ENCODE results near the gene CRADD.
"Not testable (repeated sequence)": the region's sequence is repeated elsewhere in the genome, so short reads cannot be mapped to it uniquely, and the experiment has no call there.

The CRADD gene

DNA sequence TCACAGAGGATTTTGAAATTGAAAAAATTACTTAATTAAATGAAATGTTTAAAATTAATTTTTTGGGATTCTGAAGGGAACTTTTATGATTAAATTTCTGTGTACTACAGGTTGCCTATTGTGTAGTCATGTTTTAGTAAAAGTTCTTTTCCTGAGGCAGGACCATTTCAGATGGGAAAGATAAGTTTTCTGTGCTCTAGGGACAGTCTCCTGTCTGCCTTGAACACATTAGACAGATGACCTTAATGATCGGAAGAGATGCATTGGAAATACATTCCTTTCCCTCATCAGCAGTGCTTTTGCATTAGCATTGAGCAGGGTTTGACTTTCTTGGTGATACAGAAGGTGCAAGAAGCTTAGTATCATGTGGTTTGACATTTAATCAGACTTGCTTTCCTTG is 28.1 kb downstream of the CRADD start:
- no peak for DNase-seq (ENCODE audit: low read depth)
- no peak for TF ChIP-seq CTCF (conservative IDR thresholded peaks at IDR 0.05; ENCODE audit: low read depth, low read length)
- H3K4me3 ChIP-seq (ENCODE audit: low read length): no peak overlapping the region

DNA sequence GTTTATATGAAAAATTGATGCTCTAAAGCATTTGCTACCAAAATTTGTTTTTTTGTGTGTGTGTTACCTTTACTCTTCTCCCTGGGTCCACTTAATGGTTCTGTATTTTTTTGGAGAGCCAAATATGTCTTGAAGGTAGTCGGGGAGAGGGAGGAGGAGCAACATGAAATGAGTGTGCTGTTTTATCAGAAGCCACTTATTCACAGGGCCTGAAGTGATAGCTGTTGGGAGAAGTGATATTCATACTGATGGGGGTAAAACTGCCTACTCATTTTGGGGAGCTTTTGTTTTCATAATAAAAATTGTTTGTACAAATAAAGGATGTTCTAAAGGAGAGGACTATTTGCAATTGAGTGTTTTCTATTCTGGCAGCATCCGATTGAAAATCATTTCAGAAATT is 29.2 kb downstream of the CRADD start:
- TF ChIP-seq CTCF (conservative IDR thresholded peaks at IDR 0.05; ENCODE audit: low read depth, low read length): no peak
- no peak for DNase-seq (ENCODE audit: low read depth)
- no peak overlapping the region for H3K4me3 ChIP-seq (ENCODE audit: low read length)

DNA sequence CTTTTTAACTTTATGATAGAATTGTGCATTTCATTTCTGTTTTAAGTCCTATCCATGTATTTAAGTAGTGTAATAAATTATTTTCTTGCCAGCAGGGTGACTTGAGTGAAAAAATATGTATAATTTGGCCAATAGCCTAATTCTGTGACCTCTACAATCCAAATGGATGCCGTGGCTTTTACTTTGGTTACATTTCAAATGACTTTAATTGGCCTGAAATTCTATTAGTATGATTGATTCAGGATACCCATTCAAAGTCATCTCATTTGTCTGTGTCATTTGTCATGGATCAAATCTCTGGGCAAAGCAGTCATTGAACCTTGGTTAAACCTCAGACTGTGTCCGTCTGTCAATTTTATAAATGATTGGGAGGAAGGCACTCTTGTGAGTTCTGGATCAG is 29.6 kb downstream of the CRADD start:
- DNase-seq (ENCODE audit: low read depth): no peak
- TF ChIP-seq CTCF (conservative IDR thresholded peaks at IDR 0.05; ENCODE audit: low read depth, low read length): no peak
- H3K4me3 ChIP-seq (ENCODE audit: low read length): no peak overlapping the region

- no peak for DNase-seq (ENCODE audit: low read depth)
- no peak for TF ChIP-seq CTCF (conservative IDR thresholded peaks at IDR 0.05; ENCODE audit: low read depth, low read length)
- no peak overlapping the region for H3K4me3 ChIP-seq (ENCODE audit: low read length)
Measured at GRCh38 chr12:93707836-93708235, 30.7 kb downstream of the CRADD start.

- no peak for TF ChIP-seq CTCF (conservative IDR thresholded peaks at IDR 0.05; ENCODE audit: low read depth, low read length)
- H3K4me3 ChIP-seq (ENCODE audit: low read length): no peak overlapping the region
- no peak for DNase-seq (ENCODE audit: low read depth)
Measured at GRCh38 chr12:93708952-93709351, 31.8 kb downstream of the CRADD start.

GRCh38 chr12:93709386-93709785 is 32.2 kb downstream of the CRADD start:
- DNase-seq (ENCODE audit: low read depth): no peak
- TF ChIP-seq CTCF (conservative IDR thresholded peaks at IDR 0.05; ENCODE audit: low read depth, low read length): no peak
- H3K4me3 ChIP-seq (ENCODE audit: low read length): no peak overlapping the region

- no peak overlapping the region for H3K4me3 ChIP-seq (ENCODE audit: low read length)
- no peak for DNase-seq (ENCODE audit: low read depth)
- no peak for TF ChIP-seq CTCF (conservative IDR thresholded peaks at IDR 0.05; ENCODE audit: low read depth, low read length)
Measured at GRCh38 chr12:93710574-93710926, 33.4 kb downstream of the CRADD start.

GRCh38 chr12:93711502-93711901 is 34.3 kb downstream of the CRADD start:
- not testable (repeated sequence) for H3K4me3 ChIP-seq (ENCODE audit: low read length); DNase-seq (ENCODE audit: low read depth)
